Esophagus squamous epithelium (tissue), 5 donors: ENCODE measurements around the gene CHIT1. TPM values are rescaled to one million over a fixed set of nuclear protein-coding genes. Genes with fewer than 3 reads are reported as not detected.

ENCODE experiments used
- DNase-seq: peaks from one replicate; lab custom pipeline; 2025; lab: John Stamatoyannopoulos, UW
- H3K27ac ChIP-seq, 4 donors: fragments of 200-600 bp; sonication (generic); one replicate each; pipeline ENCODE4 v1.5.1; 2016 to 2019; ENCODE audit warnings: mild to moderate bottlenecking in 1 of 4
- H3K27me3 ChIP-seq, 4 donors: fragments of 200-600 bp; sonication (generic); 1 replicate in 3 of 4; 2 replicates in 1 of 4; pipeline versions ENCODE4 v1.5.1 to v1.6.0; 2017 to 2021; ENCODE audit warnings: antibody characterized with exemption in 1 of 4
- H3K36me3 ChIP-seq, 3 donors: fragments of 200-600 bp; sonication (generic); one replicate each; pipeline ENCODE4 v1.5.1; 2016 to 2019
- H3K4me1 ChIP-seq, 3 donors: fragments of 200-600 bp; sonication (generic); one replicate each; pipeline ENCODE4 v1.5.1; 2017 to 2019
- H3K4me3 ChIP-seq, 4 donors: fragments of 200-600 bp; sonication (generic); 1 replicate in 3 of 4; 2 replicates in 1 of 4; pipeline ENCODE4 v1.5.1; 2016 to 2019; ENCODE audit warnings: mild to moderate bottlenecking in 2 of 4, moderate library complexity in 1 of 4
- H3K9me3 ChIP-seq, 3 donors: fragments of 200-600 bp; sonication (generic); one replicate each; pipeline ENCODE4 v1.5.1; 2016 to 2019
- CTCF ChIP-seq, 6 experiments: fragments of 450-650 bp in 4 of 6; fragments of 200-600 bp in 2 of 6; sonication (generic) in 2 of 6; IDR thresholded peaks; one replicate each; pipeline ENCODE4 v1.5.1; 2016 to 2019; ENCODE audit warnings: antibody characterized with exemption in 6 of 6, mild to moderate bottlenecking in 4 of 6, moderate library complexity in 4 of 6
- POLR2A ChIP-seq, 4 donors: fragments of 450-650 bp; IDR thresholded peaks; one replicate each; pipeline ENCODE4 v1.6.1; 2017; ENCODE audit warnings: antibody characterized with exemption in 4 of 4, mild to moderate bottlenecking in 4 of 4, moderate library complexity in 3 of 4
- WGBS, 2 donors: methylation state at CpG; one replicate each; pipeline ENCODE4 v1.1.5; 2018; 5-methylcytosine and 5-hydroxymethylcytosine counted together
- intact Hi-C: fragments of 100-400 bp; cut with DNase I; formaldehyde crosslinking; loops from one replicate; pipeline ENCODE4 v1.15.0; 2022
- total RNA-seq, 4 donors: library from RNA; depleted of rRNA; stranded (reverse); fragments of >200 nt; gene quantifications; one replicate each; pipeline ENCODE4 v1.1.0, GENCODE V29; 2016
- donor health status: DM: yes; HTN: yes; CAD: no.

The CHIT1 gene
- total RNA-seq, 4 donors from 2014 or later = 1.00 TPM; not detected in 3

- Histone ChIP-seq H3K36me3 (no peaks in the 10 kb centered on the region), H3K27ac (peak overlapping the region; percentile 83 to 94 (median 90)), H3K4me1 (peaks cover 45 to 98% (median 78%) of the 10 kb centered on the region in 3 donors), H3K4me3 (no peak overlapping the region), H3K9me3 (no peaks in the 10 kb centered on the region), H3K27me3 (no peaks in the 10 kb centered on the region)
- TF ChIP-seq POLR2A (IDR thresholded peaks at IDR 0.05) (no peak), CTCF (IDR thresholded peaks at IDR 0.05) (no peak)
- intact Hi-C loops = no loop called here
- no peak for DNase-seq
- WGBS, 2 donors = 86 to 95% methylated on average over 5 of the region's 5 CpGs
Observed at GRCh38 chr1:203276408-203276807, 46.9 kb upstream of the CHIT1 start.

- 91 to 94% methylated on average over 9 to 11 of the region's 11 CpGs for WGBS, 2 donors
- DNase-seq = no peak
- Histone ChIP-seq H3K9me3 (no peaks in the 10 kb centered on the region), H3K4me3 (no peak overlapping the region), H3K4me1 (peaks cover 39 to 98% (median 73%) of the 10 kb centered on the region in 3 donors), H3K27me3 (no peaks in the 10 kb centered on the region), H3K27ac (peak overlapping the region; percentile 83 to 95 (median 92)), H3K36me3 (no peaks in the 10 kb centered on the region)
- intact Hi-C loops = no loop called here
- TF ChIP-seq POLR2A (IDR thresholded peaks at IDR 0.05) (no peak), CTCF (IDR thresholded peaks at IDR 0.05) (no peak)
Observed at GRCh38 chr1:203275656-203276272, 46.3 kb upstream of the CHIT1 start.

GRCh38 chr1:203274603-203275381, 45.3 kb upstream of the CHIT1 start:
- intact Hi-C loops = loop anchor here (5.0 kb wide), 1 partner anchor 33 kb away; the partner anchor contains the start of gene BTG2
- no peak for DNase-seq
- H3K27ac ChIP-seq = peak overlapping the region; percentile 83 to 95 (median 92)
- H3K4me3 ChIP-seq = peak overlapping the region in 1 of 4 donors; percentile 54
- TF ChIP-seq POLR2A (IDR thresholded peaks at IDR 0.05) (peak in 1 of 4 donors; percentile 26), CTCF (IDR thresholded peaks at IDR 0.05) (no peak)
- no peaks in the 10 kb centered on the region for H3K36me3 ChIP-seq
- H3K27me3 ChIP-seq = no peaks in the 10 kb centered on the region
- 27 to 28% methylated on average over 12 of the region's 12 CpGs for WGBS, 2 donors
- no peaks in the 10 kb centered on the region for H3K9me3 ChIP-seq
- peaks cover 39 to 89% (median 71%) of the 10 kb centered on the region in 3 donors for H3K4me1 ChIP-seq

- H3K27ac ChIP-seq = peak overlapping the region; percentile 83 to 95 (median 92)
- H3K9me3 ChIP-seq = no peaks in the 10 kb centered on the region
- no peaks in the 10 kb centered on the region for H3K27me3 ChIP-seq
- H3K4me1 ChIP-seq = peaks cover 35 to 85% (median 64%) of the 10 kb centered on the region in 3 donors
- H3K4me3 ChIP-seq = peak overlapping the region in 3 of 4 donors; percentile 20 to 54 (median 30)
- 27 to 44% methylated on average over 5 to 8 of the region's 12 CpGs for WGBS, 2 donors
- no peaks in the 10 kb centered on the region for H3K36me3 ChIP-seq
- DNase-seq = no peak
- no peak for TF ChIP-seq CTCF (IDR thresholded peaks at IDR 0.05)
- peak in 1 of 4 donors; percentile 48 for TF ChIP-seq POLR2A (IDR thresholded peaks at IDR 0.05)
- intact Hi-C loops = loop anchor here (2.0 to 5.0 kb wide), 2 partner anchors 33 to 63 kb away; partner anchors contain the start of gene BTG2
Observed at GRCh38 chr1:203273869-203274602, 44.6 kb upstream of the CHIT1 start.
